GM19193 (cell line): Measurements from ENCODE around the gene CHMP4A.

ENCODE experiments used
- POLR2A ChIP-seq: IDR thresholded peaks from 4 replicates; pipeline ENCODE4 v1.6.1; 2011; ENCODE audit not compliant: insufficient read depth, insufficient read length; ENCODE audit errors: extremely low read depth

The CHMP4A gene

DNA sequence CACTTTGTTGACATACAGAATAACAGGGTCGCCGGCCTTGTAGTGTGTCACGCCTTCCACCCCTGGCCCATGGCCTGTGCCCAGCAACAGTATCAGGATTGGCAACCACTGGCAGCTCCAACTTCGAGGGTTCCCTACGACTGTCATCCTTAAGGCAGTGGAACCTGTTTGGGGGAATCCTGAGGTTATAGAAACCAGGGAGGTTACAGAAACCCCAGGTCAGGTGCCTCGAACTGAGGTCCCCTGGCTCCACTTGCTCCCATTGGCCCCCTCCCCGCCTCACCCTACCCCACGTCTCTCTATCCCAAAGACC, 18.5 kb downstream of the CHMP4A start:
- no peak for TF ChIP-seq POLR2A

DNA sequence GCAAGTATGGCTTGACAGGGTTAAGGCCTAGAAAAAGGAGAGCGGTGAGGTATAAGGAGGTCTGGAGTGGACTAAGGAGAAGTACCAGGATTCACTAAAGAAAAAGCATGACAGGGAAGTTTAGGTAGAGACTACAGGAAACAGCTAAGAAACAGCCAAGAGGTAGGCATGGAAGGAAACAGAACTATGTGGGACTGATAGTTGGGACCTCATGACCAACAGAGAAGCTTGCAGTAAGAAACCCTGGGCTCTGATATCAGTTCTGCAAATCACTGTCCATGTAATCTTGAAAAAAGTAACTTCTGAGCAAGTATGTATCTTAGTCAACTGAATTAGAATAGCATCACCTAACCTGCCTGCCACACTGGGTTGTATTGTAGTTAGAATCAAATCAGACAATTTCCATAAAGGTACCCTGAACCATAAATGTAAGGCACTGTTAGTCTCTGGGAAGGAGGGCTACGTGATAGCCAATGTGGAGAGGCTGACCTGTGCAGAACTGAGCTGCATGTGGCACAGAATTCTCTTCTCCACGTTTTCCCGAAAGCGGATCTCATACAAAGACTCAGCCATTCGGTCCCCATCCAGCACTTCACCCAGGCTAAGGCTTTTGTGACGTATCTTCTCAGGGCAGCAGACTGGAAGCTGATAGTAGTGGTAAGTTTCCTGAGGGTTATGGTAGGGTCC, 19.0 kb downstream of the CHMP4A start:
- no peak for TF ChIP-seq POLR2A

DNA sequence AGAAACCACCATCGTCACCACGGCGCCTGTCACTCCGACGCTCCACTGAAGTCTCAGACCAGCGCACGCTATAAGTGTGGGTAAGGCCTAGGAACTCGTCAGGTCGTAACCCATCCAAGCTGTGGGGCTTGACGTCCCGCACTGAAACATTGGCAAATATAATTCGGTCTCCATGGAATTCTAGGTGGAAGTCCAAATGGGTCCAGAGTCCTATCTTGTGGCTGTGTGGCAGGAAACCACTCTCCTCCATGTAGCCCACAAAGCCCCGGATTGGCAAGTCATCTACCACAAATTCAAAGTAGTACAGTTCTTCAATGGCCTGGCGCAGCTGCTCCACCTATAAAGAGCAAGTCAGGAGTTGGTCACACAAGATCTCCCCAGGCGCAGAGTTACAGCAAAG, 20.4 kb downstream of the CHMP4A start:
- no peak for TF ChIP-seq POLR2A

DNA sequence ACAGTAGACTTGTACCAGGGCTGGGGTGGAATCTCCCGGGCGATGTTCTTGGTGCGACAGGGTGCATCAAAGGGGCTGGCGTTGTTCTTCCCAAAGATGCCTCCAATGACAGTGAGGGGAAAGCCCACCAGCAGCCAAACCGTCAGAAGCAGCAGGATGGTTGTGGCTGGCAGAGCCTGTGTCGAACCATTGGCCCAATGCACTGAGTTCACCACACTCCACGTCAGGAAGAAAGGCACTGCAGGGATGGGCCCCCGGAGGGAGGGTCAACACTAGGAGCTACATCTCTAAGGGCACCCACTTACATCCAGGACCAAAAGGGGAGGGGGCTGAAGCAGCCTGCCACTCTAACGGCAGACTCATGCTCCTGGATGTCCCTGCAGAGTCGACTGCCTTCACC, 22.9 kb downstream of the CHMP4A start:
- TF ChIP-seq POLR2A: no peak

DNA sequence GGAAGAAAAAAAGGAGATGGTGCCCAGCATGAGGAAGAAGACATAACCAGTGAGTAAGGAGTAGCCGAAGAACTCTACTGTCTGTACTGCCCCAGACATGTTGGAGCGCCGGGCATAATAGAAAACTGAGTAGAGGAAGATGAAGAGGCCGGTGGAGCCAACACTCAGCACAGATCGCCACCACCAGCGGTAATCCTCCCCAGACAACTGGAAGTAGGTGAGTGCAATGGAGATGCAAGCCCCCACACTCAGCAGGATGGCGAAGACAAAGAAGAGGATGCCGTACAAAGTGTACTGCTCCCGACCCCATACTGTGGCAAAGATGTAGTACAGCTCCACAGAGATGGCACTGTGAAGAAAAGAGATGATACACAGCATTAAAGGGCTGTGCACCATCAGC, 23.8 kb downstream of the CHMP4A start:
- no peak for TF ChIP-seq POLR2A

DNA sequence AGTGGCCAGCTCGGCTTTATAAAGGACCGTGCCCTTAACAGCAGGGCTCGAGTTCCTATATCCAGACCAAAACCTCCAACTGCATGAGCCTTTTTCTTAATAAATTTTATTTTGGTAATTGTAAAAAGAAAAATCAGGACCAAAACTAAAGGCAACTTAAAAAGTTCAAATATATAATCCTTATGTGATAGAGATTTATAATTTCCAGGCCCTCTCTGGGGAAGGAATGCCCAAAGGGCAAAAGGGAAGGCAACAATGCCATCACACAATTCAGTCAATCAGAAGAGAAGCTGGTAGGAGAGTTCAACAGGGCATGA, 24.3 kb downstream of the CHMP4A start:
- TF ChIP-seq POLR2A: no peak

DNA sequence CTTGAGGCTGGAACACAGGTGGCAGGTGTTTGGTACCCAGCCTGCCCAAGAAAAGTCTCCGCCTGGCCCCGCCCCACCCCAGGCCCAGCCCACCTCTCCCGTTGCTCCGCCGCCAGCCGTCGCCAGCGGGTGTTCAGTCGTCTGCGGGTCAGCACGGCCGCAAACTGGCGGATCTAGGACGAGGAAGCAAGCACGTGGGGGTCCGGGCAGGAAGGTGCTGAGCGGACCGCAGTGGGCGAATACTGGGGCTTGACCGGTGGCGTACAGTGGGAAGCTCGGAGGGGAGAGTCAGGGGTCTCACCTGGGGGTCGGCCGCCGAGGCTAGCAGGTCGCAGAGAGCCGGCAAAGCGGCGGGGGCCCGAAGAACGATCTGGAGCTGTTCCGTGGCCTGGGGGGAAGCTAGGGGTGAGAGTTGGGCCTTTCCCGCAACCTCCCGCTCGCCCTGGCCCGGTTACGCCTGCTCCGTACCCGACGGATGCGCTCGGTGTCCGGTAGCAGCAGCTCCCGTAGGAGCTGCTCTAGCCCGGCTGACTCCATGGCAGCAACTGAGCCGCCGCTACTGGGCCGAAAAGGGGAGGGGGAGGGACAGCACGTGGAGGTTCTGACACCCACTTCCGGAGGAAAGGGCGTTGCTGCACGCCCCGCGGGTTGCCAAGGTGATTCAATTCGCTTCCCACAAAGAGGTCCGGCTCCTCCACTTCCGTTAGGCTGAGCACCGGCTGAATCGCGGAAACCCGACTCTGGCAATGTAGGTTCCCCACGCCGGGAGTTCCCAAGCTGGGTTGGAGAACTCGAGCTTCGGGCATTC, 24.8 kb downstream of the CHMP4A start, which contains the start of gene IPO4:
IPO4 (minus strand) TSS at position 566 of the 808 bp plus-strand sequence; CDS start at position 537, 29 bp downstream.
- TF ChIP-seq POLR2A: peak; percentile 86

DNA sequence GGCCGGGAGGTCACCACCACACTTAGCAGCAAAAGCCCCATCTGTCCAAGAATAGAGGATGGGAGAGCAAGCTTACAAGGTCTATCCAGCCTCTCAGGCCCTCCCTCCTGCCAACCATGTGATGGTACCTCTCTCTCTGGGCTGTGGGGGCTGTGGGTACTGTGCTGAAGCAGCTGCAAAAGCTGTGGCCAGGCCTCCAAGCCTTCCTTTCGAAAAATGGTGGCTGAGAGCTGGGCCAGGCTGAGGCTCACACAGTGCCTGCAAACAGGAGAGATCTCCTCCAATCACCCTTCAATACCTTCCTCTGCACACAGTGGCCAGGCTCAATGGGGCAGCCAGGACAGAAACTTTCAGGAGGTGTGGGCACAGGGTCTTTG, 25.8 kb downstream of the CHMP4A start:
- TF ChIP-seq POLR2A: no peak

DNA sequence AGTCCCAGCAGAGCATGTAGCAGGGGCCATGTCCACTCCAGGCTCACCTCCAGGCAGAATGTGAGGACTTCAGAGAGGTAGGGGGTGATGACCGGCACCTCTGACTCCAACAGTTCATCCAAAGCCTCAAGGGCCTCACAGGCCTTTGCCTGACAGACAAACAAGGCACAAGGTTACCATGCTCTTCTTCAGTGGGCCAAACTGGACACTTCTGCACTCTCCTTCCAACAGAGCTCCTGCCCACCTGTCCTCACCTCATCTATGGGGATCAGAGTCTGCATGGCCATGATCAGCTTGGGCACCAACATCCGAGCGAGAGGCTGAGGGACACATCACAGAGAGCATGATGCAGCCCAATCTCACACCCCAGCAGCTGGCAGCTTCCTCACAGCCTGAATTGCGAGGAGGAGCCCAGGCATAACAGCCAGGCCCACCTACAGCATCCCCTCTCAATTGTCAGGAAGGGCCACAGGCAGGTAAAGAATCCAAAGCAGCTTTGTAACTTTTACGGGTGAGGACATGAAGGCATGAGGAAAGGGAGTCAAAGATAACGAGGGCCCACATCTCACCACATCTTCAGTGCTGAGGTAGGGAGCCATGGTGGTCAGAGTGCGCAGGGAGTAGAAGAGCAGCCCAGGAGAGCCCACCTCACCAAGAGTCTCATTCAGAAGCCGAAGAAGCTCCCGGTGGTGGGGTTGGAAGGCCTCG, 26.3 kb downstream of the CHMP4A start:
- TF ChIP-seq POLR2A: no peak

DNA sequence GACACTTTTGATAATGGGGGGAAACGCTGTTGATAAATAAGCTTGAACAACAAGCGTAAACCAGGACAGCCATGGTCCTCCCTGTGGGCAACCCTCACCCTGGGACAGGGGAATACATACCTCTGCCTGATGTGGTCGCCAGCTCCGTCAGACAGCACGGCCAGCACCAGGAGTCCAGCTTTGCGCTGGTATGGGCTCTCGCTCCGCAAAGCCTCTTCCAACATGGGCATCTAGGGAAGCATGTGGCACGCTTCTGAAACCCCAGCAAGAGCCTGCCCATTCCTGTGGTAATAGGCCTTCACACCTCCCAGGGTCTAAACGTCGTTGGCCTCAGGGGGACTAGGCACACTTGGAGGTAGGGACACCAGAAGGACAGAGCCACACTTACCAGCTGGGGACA, 27.5 kb downstream of the CHMP4A start:
- TF ChIP-seq POLR2A: no peak

DNA sequence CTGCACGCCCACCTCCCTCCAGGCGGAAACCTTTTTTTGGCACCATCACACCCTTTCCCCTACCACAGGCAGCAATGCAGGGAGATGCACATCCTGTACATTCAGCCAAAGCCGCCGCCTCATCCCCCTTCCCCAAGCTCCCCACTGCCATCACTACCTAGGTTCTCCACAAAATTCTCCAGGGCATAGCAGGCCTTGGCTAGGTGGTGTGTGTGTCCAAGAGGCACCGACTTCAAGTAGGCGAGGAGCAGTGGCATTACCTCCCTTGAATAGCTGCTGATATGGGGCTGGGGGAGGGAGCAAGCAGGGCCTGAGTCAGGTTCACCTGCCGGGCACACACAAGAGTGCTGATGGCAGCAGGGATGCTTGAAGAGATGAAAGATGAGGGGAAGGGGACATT, 28.3 kb downstream of the CHMP4A start:
- no peak for TF ChIP-seq POLR2A

DNA sequence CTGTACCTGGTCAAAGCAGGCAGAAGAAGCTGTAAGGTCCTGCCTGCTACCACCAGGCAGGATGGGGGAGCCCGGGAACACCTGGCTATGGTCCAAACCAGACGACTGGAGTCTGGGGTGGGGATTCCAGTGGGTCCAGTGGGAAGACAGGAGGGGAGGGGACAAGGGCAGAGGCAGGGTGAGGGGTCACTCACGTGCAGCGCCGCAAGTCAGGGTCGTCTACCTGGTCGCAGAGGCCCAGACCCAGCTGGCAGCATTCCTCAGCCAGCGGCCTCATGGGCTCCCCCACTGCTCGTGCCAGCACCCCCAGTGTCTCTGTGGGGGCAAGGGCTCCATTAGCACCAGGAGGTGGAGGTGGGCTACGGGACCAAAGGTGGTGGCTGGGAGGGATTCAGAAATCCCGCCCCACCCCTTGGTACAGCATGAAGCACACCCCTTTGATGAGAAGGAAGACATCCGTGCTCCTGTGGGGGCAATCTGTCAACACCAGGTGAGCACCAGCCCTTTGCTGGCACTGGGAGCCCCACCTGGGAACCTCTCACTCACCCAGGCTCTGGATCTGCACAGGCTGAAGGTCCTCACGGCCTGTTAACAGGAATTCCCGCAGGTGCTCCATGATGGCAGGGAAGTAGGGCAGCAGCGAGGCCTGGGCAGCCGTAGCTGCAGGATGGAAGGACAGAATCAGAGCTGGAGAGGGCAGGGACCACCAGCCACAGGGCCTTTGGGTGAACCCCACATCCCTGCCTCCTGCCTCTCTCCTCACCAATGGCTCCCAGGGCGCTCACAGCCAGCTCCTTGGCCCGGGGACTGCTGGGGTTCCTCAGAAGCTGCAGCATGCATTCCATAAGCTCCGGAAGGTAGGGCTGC, 29.0 kb downstream of the CHMP4A start:
- no peak for TF ChIP-seq POLR2A

DNA sequence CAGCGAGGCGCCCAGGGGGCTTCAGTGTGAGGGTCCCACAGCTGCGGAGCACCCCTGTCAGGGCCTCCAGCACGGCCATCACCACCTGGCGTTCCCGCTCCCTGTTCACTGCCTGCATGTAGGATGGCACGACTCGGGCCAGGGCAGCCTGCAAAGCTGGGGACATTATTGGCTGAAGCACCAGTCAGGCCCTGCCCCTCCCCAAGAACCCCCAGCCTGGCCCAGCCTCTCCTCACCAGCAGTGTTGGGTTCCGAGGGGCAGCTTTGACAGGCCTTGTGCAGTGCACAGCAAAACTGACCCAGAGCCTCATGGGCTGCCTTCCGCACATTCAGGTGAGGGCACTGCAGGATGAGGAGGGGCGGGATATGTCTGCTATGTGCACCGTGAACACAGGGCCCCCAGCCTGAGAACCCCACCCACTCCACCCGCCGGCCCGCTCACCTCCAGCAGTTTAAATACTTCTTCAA, 30.2 kb downstream of the CHMP4A start:
- TF ChIP-seq POLR2A: no peak

DNA sequence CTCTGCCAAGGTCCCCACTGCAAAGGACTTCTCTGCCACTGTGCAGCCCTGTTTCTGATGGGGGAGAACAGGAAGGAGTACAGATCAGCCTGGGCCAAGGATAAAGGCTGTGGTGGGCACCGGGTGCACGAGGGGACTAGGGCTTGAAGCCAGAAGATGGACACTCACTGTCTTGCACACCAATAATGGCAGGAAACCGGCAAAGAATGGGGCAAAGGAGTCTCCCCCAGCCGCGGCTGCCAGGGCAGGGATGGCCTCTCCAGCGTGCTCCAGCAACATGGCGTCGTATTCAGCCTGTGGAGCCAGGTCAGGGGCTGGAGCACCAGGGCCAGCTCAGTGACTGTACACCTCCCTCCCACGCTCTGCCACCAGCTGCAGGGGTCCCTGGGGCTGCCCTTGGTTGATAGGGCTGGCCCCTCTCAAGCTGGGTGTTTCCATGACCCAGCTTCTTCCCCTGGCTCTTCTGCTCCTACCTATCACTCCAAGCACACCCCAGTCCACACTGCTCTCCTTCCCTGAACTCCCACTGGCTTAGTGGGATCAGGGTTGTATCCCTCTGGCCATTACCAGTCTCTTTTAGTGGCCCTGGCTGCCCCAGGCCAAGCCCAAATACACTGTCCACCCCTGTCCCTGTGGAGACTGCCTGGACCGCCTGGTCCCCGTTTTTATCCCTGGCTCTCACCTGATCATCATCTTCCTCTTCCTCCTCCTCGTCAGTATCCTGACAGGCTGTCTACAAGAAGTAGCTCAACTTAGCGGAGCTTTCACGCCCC, 31.0 kb downstream of the CHMP4A start:
- peak; percentile 14 for TF ChIP-seq POLR2A

DNA sequence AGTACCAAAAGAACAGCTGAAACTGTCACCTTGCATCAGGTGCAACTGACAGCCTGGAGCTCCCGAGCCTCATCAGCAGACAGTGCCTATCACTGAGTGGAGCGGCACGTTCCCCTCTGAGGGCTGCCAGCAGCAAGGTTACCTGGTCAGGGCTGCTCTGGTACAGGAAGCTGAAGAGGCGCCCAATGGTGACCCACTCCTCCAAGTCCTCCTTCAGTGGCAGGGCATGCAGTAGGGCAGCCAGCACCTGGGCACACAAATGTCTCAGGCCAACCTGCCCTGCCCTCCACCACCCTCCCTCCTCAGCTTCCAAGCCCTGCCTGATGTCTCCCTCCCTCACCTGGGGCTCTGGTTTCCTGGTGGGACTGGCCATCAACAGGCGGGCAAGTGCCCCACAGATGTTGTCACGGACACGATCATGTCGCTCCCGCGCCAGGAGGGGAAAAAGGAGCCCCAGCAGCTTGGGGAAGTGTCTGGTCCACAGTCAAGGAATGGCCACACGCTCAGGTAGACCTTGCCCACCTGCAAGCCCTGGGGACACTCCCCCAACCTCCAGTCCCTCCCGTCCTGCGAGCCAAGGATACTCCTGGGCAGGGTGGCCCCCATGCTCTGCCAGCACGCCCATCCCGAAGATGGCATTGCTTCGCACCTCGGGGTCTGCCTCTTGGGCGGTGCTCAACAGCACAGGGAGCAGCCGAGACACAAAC, 31.8 kb downstream of the CHMP4A start:
- peak; percentile 8 for TF ChIP-seq POLR2A
